NOMO-1 treated with DMSO at 0.1 percent for 48 hours (cell line): Measurements from ENCODE around the gene LAMB4.

Experiments used
- DNase-seq: peaks from one replicate; lab custom pipeline; 2025; ENCODE audit not compliant: unreplicated experiment; lab: John Stamatoyannopoulos, UW

LAMB4 gene

DNA sequence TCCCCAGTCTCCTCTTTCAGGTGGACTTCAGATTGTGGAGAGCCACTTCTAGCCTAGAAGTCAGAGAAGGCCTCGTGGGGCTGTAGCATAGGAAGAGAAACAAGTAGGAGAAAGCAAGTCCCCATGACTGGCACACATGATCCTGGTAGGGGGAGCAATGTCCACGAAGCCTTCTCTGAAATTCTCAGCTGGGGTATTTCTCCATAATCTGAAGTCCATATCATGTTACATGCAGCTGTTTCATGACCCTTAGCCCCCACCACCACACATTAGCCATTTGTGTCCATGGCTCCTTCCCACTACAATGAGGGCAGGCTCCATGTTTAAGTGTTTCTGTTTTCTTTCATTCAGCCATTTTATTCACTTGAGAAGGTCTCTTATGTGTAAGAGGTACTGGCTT lies 43.2 kb downstream of the LAMB4 start:
- DNase-seq = no peak

DNA sequence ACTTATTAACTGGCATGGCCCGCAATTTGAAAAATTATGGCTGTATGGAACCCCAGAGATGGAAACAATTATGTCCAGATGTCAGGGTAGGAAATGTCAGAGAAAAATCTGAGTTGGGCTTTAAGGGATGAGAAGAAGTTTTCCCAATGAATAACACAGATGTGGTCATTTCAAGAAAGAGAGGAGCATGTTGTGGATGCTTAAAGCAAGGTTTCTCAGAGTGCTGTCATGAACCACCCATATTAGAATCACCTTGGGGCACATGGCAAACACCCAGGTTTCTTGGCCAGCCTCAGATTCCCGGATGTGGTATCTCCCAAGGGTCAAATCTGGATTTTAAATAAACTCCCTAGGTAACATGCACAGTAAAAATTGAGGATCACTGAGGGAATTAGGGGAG lies 43.6 kb downstream of the LAMB4 start:
- no peak for DNase-seq

DNA sequence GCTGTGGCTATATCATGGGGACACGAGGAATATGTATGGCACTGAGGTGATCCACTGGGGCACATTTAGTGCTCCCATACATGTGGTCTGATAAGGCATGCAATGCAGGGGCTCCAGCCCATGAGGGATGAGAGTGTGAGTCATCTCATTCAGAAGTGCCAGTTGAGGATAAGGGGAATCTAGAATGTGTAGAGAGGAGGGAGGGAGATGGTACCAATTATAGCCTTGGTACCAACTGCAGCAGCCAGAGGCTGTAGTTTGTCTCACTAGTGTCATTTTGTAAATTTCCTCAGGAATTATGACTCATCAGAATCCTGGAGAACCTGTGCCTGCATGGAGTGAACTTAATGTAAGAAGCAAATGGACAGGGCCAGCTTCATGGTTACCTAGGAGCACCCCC lies 46.2 kb downstream of the LAMB4 start:
- DNase-seq = no peak

DNA sequence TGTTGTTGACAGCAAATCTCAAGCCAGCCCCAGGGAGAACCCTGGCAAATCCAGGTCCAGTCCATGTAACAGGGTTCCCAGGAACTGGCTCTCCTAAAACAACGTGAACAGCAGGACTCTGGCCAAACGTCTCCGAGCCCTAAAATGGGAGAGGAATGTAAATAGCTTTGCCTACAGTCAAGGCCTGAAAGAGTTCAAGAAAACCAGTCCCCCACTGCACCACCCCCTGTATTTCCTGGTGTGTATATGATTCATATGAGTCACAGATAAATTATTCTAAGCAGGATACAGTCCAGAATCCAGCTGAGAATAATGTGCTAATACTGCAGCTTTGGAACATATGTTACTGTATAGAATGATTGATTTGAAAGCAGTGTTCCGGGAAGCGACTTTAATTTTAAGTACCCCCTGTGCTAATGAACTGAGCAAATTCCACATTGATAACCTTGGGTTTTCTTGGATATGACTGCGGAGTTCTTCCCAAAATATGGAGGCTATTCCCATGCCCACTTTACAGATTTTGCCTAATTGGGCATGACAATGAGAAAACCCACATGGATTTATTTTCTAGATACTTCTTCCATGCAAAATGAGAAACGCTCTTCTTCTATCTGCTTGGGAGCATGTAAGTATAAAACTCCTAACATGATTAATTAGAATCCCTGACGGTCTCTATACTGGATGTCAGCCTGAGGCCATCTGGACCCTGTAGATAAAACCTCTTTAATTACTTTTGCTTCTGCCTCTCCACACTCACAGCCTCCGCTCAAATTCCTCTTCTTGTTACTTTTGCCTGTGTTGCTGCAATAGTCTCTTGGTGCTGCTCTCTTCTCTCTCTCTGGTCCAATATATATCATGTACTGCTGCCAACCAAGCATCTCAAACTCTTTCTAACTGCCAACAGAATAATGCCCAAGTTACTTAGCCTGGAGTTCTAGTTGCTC lies 50.2 kb downstream of the LAMB4 start:
- no peak for DNase-seq

DNA sequence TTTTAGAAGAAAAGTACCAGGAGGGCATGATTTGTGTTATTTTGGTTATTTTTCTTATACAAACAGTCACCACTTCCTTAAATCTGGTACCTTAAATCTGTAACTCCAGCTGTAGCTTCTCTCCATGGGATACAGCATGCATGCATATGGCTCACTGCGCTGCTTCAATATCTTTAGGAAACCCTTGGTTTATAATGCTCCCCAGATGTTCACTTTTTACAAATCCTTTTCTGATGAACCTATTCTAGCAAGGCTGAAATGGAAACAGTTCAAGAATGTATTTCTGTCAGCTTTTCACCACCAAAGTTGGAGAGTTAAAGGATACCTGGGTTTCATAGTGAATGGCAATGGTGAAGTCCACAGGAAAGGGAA lies 50.9 kb downstream of the LAMB4 start:
- no peak for DNase-seq

DNA sequence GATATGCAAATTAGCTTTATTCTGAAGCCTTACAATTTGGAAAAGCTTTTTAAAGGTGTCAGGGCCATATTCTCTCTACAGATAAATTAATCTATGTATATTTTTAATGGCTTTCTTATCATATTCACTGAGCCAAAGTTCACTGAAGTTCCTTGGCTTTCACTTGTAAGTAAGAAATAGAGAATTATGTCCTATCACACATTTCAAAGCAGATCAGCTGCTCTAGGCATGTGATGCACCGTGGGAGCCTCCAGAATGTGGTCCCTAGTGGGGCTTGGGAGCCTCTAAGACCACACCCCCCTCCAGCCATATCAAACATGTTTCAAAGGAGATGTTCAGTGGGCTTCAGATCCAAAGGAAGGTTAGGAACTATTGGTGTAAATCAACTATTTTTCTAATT lies 51.5 kb downstream of the LAMB4 start:
- no peak for DNase-seq

DNA sequence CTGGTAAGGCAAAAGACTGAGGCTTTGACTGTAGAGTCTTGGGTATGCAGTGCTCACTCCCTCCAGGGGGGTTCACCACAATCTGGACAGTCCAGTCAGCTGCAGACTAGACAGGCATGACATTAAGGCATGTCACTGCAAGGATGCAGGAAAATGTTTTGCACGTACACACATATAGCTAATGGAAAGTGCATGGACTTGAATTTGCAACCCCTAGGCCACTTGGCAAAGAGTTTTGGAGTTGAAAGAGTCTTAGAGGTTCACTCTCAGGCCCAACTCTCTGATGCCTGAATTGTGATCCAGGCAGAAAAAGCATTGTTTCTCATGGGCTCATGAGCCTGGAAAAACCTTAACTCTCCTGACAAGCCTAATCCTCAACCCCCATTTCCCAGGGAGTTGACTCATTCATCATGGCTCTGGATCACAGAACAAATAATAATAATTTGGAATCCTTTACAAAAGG lies 51.9 kb downstream of the LAMB4 start:
- DNase-seq = no peak

DNA sequence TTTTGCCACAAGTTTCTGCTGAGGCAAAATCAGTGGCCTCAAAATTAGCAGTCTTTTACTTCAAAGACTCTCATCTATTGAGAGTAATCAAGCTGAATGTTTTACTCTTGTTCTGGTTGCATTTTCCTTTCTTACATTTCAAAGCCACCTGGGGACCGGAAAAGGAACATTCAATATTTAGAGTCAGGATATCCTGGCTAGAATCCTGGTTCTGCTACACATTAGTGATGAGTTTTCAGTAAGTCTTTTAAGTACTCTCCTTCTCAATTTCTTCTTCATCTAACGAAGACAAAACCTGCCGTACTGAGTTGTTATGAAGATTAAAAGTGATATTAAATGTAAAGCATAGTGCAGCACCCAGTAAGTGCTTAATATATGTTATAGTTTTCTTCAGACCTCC lies 52.5 kb downstream of the LAMB4 start:
- DNase-seq = no peak

DNA sequence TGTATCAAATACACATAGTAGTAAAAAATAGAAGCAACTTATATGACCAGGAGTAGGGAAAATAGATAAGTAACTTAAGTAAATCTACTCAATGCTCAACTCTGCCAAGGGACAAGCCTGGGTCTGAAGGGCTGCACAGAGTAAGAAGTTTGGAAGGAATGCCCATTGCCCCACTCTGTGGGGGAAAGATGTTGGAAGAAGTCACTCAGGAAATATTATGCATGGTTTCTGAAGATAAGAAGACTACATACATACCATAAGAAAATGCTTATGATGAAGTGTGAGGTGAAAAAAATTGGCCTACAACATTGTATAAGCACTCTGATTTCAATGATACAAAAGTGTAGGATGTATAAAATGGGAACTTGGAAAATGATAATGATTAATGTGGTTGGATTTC lies 54.0 kb downstream of the LAMB4 start:
- DNase-seq = no peak

DNA sequence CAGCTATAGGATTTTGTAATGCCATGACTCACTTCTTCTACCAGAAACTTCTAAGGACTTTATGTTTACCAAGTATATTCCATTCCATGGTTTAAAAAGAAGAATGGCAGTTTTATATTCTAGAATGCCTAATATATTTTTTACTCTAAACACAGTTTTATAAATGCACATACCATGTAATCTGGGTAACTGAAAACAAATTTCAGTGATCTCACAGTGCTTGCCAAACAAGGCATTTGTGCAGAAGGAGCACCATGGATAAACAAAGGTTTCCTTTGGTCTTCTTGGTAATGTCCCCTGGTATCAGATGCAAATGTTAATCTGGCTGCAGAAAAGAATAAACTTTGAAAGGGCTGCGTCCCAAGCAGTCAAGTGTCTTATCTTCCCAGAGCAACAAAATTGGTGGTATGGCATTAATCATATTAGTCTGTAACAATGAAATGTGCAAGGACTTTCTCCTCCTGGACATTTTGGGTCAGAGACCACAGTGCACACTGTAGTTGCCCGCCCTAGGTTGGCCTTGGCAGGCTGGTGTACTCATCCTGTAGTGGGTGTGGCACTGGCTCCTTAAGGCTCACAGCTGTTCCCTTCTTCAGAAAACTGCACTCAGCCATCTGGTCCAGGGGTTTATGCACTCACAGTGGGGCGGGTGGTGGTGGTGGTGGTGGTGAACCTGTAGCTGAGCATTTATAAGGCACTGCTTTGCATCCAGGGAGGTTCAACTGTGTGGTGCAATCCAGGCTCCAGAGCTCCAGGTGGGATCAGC lies 56.7 kb downstream of the LAMB4 start:
- DNase-seq = no peak

DNA sequence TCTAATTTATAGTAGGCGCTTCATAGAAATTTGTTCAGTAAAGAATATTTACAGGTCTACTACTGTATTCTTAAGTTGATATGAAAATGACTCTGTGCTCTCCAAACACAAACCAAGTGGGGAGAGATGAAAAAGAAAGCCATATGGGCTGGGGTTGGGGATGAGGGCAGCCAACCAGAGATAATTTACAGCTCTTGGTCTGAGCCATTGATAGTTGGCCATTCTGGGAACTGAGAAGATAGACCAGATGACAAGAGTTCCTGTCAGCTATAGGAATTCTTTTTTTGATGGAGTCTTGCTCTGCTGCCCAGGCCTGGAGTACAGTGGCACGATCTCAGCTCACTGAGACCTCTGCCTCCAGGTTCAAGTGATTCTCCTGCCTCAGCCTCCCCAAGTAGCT lies 57.4 kb downstream of the LAMB4 start:
- no peak for DNase-seq

DNA sequence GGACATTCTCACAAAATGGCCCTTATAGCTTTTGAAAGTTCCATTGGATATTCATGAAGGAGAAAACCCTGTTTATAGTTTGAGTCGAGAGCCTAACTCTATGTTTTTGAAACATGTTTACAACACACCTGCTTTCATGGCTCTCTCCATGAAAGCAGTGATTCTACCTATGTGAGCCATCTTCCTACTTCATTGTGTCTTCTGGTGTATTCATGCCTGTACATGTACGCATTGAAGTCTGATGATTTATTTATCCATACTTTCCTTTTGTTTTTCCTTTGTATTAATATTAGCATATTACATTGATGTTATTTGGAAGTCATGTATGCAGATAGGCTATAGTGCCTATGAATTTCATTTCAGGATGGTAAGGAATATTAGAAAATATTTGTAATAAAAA lies 58.0 kb downstream of the LAMB4 start:
- no peak for DNase-seq

DNA sequence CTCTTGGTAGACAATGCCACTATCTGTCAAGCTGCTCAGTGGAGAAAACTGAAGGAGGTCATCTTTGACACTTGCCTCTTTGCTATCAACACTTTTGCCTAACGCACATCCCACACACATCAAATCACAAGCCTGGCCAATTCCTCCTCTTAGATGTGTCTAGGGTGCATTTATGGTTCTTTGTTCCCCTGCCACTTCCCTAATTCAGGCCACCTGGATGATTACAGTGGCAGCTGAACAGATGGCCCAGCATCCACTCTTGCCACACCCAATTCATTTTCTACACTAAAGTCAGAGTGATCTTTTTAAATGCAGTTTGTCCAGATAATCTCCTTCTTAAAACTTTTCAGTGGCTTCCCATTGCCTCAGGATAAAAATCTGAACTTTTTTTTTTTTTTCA lies 58.6 kb downstream of the LAMB4 start:
- no peak for DNase-seq

DNA sequence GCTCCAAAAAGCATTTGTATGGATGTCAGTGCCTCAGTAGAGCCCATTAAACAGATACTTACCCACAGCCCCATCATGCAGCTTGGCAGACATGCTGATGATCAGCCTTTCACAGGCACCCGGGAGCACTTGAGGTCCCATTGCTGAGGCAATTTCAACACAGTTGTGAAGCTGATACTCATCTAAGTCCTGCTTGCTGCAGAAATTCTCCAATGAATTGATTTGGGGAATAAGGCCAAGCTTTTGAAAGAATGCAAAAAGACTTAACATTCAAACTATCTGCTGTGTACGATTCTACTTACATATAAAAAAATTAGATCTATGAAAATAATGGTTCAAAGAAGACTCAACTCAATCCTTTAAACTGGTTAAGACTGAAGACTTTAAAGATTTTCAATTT lies 60.5 kb downstream of the LAMB4 start:
- DNase-seq = no peak

DNA sequence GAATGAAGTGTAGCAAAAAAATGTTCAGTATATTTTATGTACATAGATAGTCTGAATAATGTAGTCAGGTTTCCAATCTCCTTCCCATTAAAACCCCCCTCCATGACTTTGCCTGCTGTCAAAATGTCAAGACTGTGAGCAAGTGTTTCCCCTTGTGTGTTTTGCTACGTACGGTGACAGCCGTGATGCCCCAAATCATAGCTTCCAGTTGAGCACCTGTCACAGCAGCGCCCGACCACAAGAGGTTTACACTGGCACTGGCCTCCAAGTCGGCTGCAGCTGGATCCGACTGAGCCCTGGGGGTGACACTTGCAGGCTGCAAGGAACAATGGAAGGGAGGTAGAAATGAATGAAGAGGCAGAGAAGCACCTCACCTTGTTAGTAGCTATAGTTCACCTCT lies 62.3 kb downstream of the LAMB4 start:
- no peak for DNase-seq

DNA sequence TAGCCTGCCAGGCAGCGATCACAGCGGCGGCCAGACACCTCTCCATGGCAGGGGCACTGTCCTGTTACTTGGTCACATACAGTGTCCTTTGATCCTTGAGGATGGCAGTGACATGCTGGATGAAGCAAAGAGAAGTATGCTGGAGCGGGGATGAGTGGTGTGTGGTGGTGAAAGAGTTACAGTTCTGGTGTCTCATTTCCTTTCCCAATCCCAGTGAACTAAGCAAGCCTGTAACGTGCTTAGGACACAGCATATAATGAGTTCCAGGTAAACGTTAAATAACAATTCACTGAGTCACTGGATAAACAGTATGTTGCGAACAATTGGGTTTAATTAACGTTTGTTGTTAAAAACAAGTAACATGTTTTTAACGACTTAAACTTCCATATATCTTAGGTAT lies 63.7 kb downstream of the LAMB4 start:
- DNase-seq = no peak

DNA sequence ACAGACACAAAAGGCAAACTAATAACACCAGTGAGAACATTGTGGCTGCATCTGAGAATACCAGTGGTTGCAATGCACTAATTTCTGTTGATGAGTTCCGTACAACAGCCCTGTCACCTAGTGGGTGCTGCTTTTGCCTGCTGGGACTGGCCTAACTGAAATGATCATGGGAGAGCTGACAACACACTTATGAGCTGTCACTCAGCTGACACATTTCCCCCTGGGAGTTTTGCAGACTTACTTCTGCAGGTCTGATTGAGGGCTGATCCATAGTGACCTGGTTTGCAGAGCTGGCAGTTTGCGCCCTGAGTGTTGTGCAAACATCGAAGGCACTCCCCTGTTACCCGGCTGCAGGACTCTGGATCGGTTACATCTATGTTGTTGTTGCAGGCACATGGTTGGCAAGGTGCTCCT lies 66.6 kb downstream of the LAMB4 start:
- no peak for DNase-seq

DNA sequence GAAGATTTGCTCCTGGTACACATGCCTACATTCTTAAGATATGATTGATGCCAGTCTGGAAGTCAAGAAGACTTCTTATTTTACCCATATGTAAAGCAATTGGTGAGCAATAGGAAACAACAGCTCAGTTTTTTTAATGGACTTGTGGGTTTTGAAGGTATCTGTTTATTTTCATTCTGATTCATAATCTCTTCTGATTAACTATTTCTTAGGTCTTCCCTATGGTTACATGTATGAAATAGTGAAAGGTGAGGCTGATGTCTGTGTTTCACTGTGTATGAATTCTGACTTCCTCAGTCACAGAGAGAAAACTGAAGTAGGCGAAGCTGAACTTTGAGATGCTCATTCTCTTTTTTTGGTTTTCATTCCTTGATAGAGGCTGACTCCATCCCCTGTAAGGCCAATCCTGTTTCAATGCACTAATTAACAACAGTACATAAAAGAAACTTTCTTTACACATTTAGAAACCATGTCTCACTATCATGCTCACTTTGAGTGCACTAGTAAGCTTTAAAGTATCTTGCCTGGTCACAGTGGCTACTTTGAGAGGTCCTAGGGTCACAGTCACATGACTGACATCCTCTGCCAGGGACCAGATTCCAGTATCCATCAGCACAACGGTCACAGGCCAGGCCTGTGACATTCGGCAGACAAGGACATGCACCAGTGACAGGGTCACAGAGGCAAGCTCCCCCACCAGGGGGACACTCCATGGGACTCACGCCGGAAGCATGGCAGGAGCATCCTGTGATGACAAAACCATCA lies 67.7 kb downstream of the LAMB4 start:
- DNase-seq = no peak

DNA sequence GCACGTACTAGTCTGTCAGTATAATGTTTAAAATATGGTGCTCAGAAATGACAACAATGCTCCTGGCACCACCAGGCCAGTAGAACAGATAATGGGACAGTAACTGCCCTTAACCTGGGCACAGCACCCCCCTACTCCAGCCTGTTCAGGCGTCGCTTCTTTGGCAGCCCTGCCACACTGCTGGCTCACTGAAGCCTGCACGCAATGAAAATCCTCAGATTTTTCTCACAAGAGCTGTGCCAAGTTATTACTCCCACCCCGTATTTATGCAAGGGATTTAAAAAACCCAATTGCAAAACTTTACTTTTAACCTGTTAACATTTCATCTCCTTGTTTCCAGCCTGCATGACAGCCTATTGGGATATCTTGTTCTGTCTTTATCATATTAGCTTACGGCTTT lies 70.6 kb downstream of the LAMB4 start:
- no peak for DNase-seq

DNA sequence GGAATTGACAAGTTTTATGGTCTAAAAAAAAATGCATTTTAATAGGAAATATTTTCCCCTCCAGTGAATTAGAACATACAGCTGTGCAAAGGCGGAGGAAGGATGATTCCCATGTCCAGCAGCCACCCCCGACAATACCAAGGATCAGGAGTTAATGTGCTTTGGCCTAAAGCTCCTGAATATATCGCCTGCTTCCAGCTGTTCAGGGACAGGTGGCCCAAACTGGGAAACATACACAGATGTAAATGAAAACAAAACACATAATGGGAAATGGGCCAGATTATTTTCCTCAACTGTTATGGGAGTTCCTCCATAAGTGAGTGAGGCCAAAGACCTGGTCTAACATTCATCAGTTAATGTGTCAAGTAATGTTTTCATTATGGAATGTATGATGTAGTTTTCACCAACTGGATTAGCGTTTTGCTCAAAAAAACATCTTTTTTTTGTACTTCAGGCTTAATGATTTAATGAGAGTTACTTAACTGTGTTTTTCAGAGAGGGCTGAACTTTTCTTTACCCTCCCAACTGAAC lies 72.1 kb downstream of the LAMB4 start:
- no peak for DNase-seq

DNA sequence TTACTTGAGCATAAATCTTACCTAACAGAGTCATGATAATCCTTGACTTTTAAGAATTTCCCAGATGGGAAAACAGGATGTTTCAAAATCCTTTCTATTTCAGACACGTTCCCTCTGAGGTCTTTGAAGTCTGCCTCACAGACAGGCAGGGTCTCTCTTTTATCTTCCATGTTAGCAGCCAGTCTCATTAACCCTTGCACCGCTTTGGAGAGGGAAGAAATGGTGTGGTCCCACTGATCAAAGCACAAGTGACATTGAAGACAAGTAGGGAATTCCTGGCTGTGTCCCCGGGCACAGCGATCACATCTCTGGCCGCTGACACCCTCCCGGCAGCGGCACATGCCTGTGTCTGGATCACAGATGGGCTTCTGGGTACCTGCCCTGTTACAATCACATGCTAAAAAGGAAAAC lies 74.5 kb downstream of the LAMB4 start:
- no peak for DNase-seq
